Endothelial cell of umbilical vein (primary cell): Measurements from ENCODE around the gene ADAMTS17. TPM values are rescaled to one million over a fixed set of nuclear protein-coding genes. Genes with fewer than 3 reads are reported as not detected.

ENCODE experiments used
- BruUV-seq: library from RNA; stranded (reverse); fragments of 400-500 nt; replicated peaks from 2 replicates; lab custom pipeline; 2021; lab: Mats Ljungman, UMichigan
- CTCF ChIA-PET: fragments of 300-600, 350-600 bp; sonication (Branson Sonifier 250); formaldehyde crosslinking; loops from one replicate; lab custom pipeline; 2021; ENCODE audit warnings: antibody characterized with exemption, inconsistent platforms; lab: Charles Lee
- POLR2A ChIA-PET: fragments of 300-600, 350-600 bp; sonication (Branson Sonifier 250); formaldehyde crosslinking; loops from one replicate; lab custom pipeline; 2021; ENCODE audit warnings: antibody characterized with exemption, inconsistent platforms; lab: Charles Lee
- DNase-seq: peaks from one replicate; pipeline ENCODE4 v3.0.0-alpha.2; 2011; ENCODE audit warnings: low read depth, low spot score
- FAIRE-seq: peaks from 2 replicates; lab custom pipeline; 2011; peaks lifted over from hg19 to GRCh38; lab: Jason Lieb, UNC
- H2AFZ ChIP-seq: 2 replicates; pipeline ENCODE4 v1.6.0; 2012; ENCODE audit warnings: low read depth, low read length, control low read depth, inconsistent platforms
- H3K27ac ChIP-seq: 2 replicates; pipeline ENCODE4 v1.5.1; 2011; ENCODE audit warnings: low read depth, mild to moderate bottlenecking, control low read depth, low read length, moderate library complexity; ENCODE audit not compliant: insufficient read depth
- H3K27me3 ChIP-seq, 2 experiments: 2 replicates each; pipeline versions ENCODE4 v1.6.0 to v1.6.1; 2011; ENCODE audit warnings: low read length in 2 of 2, mixed read lengths in 1 of 2; ENCODE audit not compliant: control insufficient read depth in 2 of 2, insufficient read depth in 2 of 2
- H3K36me3 ChIP-seq, 2 experiments: 2 replicates in 1 of 2; 3 replicates in 1 of 2; pipeline ENCODE4 v1.5.1; 2011; ENCODE audit warnings: low read length in 2 of 2, mild to moderate bottlenecking in 1 of 2, moderate library complexity in 1 of 2; ENCODE audit not compliant: control insufficient read depth in 2 of 2, insufficient read depth in 2 of 2; ENCODE audit errors: extremely low read depth in 1 of 2
- H3K4me1 ChIP-seq: 3 replicates; pipeline ENCODE4 v1.5.1; 2011; ENCODE audit warnings: mild to moderate bottlenecking, low read length; ENCODE audit not compliant: control insufficient read depth, insufficient read depth; ENCODE audit errors: extremely low read depth
- H3K4me2 ChIP-seq: 2 replicates; pipeline ENCODE4 v1.6.1; 2011; ENCODE audit warnings: low read length, control low read depth, mixed read lengths; ENCODE audit not compliant: insufficient read depth
- H3K4me3 ChIP-seq, 3 experiments: fragments of 200-600 bp in 1 of 3; sonication (generic), shearing (Covaris generic) in 1 of 3; replicated peaks in 1 of 3; 2 replicates each; pipeline ENCODE4 v1.5.1; 2011 to 2016; ENCODE audit warnings: control low read depth in 3 of 3, low read length in 3 of 3, mild to moderate bottlenecking in 2 of 3, inconsistent platforms in 1 of 3, low read depth in 1 of 3, moderate library complexity in 1 of 3; ENCODE audit not compliant: insufficient read depth in 1 of 3
- H3K79me2 ChIP-seq: 2 replicates; pipeline ENCODE4 v1.6.0; 2012; ENCODE audit warnings: low read length, inconsistent platforms; ENCODE audit not compliant: control insufficient read depth, insufficient read depth
- H3K9ac ChIP-seq: replicated peaks from 2 replicates; pipeline ENCODE3; 2011; ENCODE audit warnings: low read length, control low read depth; ENCODE audit not compliant: insufficient read depth; ENCODE audit errors: extremely low read depth
- H3K9me1 ChIP-seq: replicated peaks from 3 replicates; pipeline ENCODE4 v1.6.0; 2011; ENCODE audit warnings: mild to moderate bottlenecking, low read length; ENCODE audit not compliant: control insufficient read depth, insufficient read depth; ENCODE audit errors: extremely low read depth
- H3K9me3 ChIP-seq: replicated peaks from 2 replicates; pipeline ENCODE4 v1.5.1; 2012; ENCODE audit warnings: low read length, inconsistent platforms; ENCODE audit not compliant: control insufficient read depth, insufficient read depth
- H4K20me1 ChIP-seq: replicated peaks from 2 replicates; pipeline ENCODE3; 2011; ENCODE audit warnings: mild to moderate bottlenecking, low read length; ENCODE audit not compliant: control insufficient read depth, insufficient read depth; ENCODE audit errors: extremely low read depth
- CTCF ChIP-seq, 2 donors: IDR thresholded peaks; 1 replicate in 1 of 2; 2 replicates in 1 of 2; pipeline ENCODE4 v1.5.1; 2011; ENCODE audit warnings: low read length in 2 of 2, mild to moderate bottlenecking in 2 of 2, moderate library complexity in 2 of 2, control low read depth in 1 of 2, inconsistent platforms in 1 of 2, low read depth in 1 of 2; ENCODE audit not compliant: insufficient read depth in 1 of 2; ENCODE audit errors: extremely low read depth in 1 of 2
- EZH2 ChIP-seq: IDR thresholded peaks from 2 replicates; pipeline ENCODE4 v1.6.1; 2012; ENCODE audit warnings: borderline replicate concordance, low read depth, mild to moderate bottlenecking, moderate library complexity, low read length, inconsistent platforms; ENCODE audit not compliant: severe bottlenecking
- FOS ChIP-seq: IDR thresholded peaks from 2 replicates; pipeline ENCODE4 v1.6.1; 2011; ENCODE audit warnings: mild to moderate bottlenecking, low read length, moderate library complexity, borderline replicate concordance; ENCODE audit not compliant: insufficient read depth
- GATA2 ChIP-seq: IDR thresholded peaks from 2 replicates; pipeline ENCODE4 v1.7.0; 2011; ENCODE audit warnings: low read depth, mild to moderate bottlenecking, moderate library complexity, mixed read lengths, low read length; ENCODE audit not compliant: insufficient read length, insufficient read depth
- MYC ChIP-seq: IDR thresholded peaks from one replicate; pipeline ENCODE4 v1.6.1; 2011; ENCODE audit warnings: mild to moderate bottlenecking, low read depth, low read length
- POLR2A ChIP-seq: IDR thresholded peaks from 2 replicates; pipeline ENCODE4 v1.6.1; 2012; ENCODE audit warnings: low read depth, mild to moderate bottlenecking, control low read depth, low read length
- POLR2AphosphoS5 ChIP-seq: IDR thresholded peaks from 2 replicates; pipeline ENCODE4 v1.6.1; 2012; ENCODE audit warnings: low read depth, mild to moderate bottlenecking, control low read depth, low read length, moderate library complexity; ENCODE audit not compliant: insufficient read depth
- dilution Hi-C: fragments of 300-500 bp; cut with MboI; formaldehyde crosslinking; loops from one replicate; pipeline ENCODE4 v1.15.0; 2019; ENCODE audit warnings: low sequenced_read_pairs; ENCODE audit not compliant: extremely low pct_ligation_motif_present
- intact Hi-C: fragments of 100-400 bp; cut with micrococcal nuclease; formaldehyde crosslinking; loops from one replicate; pipeline ENCODE4 v1.10.0; 2022
- polyA plus RNA-seq, 4 experiments: library from polyadenylated mRNA; depleted of rRNA in 3 of 4; stranded (reverse) in 3 of 4; unstranded in 1 of 4; fragments of >200 nt; gene quantifications; 2 replicates each; pipeline versions ENCODE4 v1.2.1 to v1.2.3, GENCODE V29; 2011 to 2012; ENCODE audit warnings: missing spikeins in 1 of 4
- total RNA-seq: library from RNA; stranded (reverse); gene quantifications from 2 replicates; pipeline ENCODE4 v1.2.3, GENCODE V29; 2021
- TF ChIP-seq, protein P1 (sequence below): IDR thresholded peaks from 2 replicates; pipeline ENCODE4 v1.6.1; 2011; ENCODE audit not compliant: insufficient read depth, insufficient read length

The ADAMTS17 gene
- total and polyA plus RNA-seq, 2 donors (not counting 3 experiments of a cell fraction or from before 2014, with no cell fraction given), result 0.12 TPM; not detected in 1

DNA sequence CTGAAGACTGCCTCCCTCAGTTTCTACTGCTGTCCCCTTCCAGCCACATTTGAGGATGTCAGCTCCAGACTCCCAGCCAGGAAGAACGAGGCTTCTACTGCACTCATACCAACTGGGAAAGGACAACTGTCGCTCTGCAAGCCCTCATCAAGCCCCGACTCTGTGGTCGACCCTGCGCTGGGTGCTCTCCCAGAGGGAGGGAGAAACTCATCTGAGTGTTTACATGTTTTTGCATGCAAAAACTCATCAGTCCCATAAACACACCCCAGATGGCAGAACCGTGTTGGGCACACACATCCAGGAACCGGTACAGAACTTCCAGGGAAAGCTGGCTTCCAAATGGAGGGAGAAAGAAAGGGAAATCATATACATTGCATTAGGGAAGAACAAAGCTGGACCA is 43.5 kb downstream of the ADAMTS17 start:
- Histone ChIP-seq H3K9me1 (no peaks in the 10 kb centered on the region), H3K36me3 (no peaks in the 10 kb centered on the region), H3K9ac (no peak overlapping the region), H4K20me1 (no peaks in the 10 kb centered on the region), H3K9me3 (peaks cover 3% of the 10 kb centered on the region), H3K4me1 (no peaks in the 10 kb centered on the region), H3K4me3 (no peak overlapping the region), H3K79me2 (no peaks in the 10 kb centered on the region), H3K27ac (no peak overlapping the region), H3K27me3 (no peaks in the 10 kb centered on the region), H3K4me2 (no peak overlapping the region), H2AFZ (no peak overlapping the region)
- ChIA-PET CTCF (no interaction called here), POLR2A (no interaction called here)
- intact Hi-C loops, result no loop called here
- TF ChIP-seq EZH2, result no peak
- TF ChIP-seq POLR2AphosphoS5, result no peak
- TF ChIP-seq CTCF (IDR thresholded peaks at IDR 0.05; ENCODE audit: extremely low read depth in 1 of 2, insufficient read depth in 1 of 2, low read depth in 1 of 2, low read length in 2 of 2), result no peak
- TF ChIP-seq, protein P1, sequence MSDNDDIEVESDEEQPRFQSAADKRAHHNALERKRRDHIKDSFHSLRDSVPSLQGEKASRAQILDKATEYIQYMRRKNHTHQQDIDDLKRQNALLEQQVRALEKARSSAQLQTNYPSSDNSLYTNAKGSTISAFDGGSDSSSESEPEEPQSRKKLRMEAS, result no peak
- no peak for TF ChIP-seq MYC
- TF ChIP-seq FOS, result no peak
- TF ChIP-seq GATA2, result no peak
- TF ChIP-seq POLR2A, result no peak
- FAIRE-seq (no peak), DNase-seq (no peak)
- dilution Hi-C loops, result no loop called here
- no TSS peak for BruUV-seq
